Lung (tissue), 12 donors: ENCODE results near the gene FER. TPM values are rescaled to one million over a fixed set of nuclear protein-coding genes. Genes with fewer than 3 reads are reported as not detected.

Source experiments
- ATAC-seq: fragments of 200-7000 bp; cut with Tn5 transposase; one replicate; pipeline ENCODE4 v1.9.1; 2020; ENCODE audit warnings: moderate number of reproducible peaks; ENCODE audit not compliant: insufficient read depth, low FRiP score
- DNase-seq, 3 donors: peaks; one replicate each; pipeline ENCODE4 v3.0.0-alpha.2; 2013 to 2017
- H3K27ac ChIP-seq, 2 donors: one replicate each; pipeline ENCODE4 v1.5.1; 2013; ENCODE audit warnings: mild to moderate bottlenecking in 2 of 2, moderate library complexity in 2 of 2, control low read depth in 1 of 2, inconsistent platforms in 1 of 2, low read depth in 1 of 2, low read length in 1 of 2
- H3K27me3 ChIP-seq, 3 donors: one replicate each; pipeline ENCODE4 v1.5.1; 2013; ENCODE audit warnings: low read length in 2 of 3; ENCODE audit not compliant: control insufficient read depth in 3 of 3, insufficient read depth in 3 of 3
- H3K36me3 ChIP-seq, 4 donors: one replicate each; pipeline ENCODE4 v1.5.1; 2013; ENCODE audit warnings: low read length in 4 of 4, mild to moderate bottlenecking in 1 of 4, moderate library complexity in 1 of 4; ENCODE audit not compliant: control insufficient read depth in 4 of 4, insufficient read depth in 4 of 4
- H3K4me1 ChIP-seq, 5 donors: one replicate each; pipeline ENCODE4 v1.5.1; 2013; ENCODE audit warnings: low read length in 5 of 5, mild to moderate bottlenecking in 2 of 5, moderate library complexity in 1 of 5; ENCODE audit not compliant: control insufficient read depth in 5 of 5, insufficient read depth in 5 of 5
- H3K4me3 ChIP-seq: one replicate; pipeline ENCODE4 v1.5.1; 2013; ENCODE audit warnings: mild to moderate bottlenecking, control low read depth, moderate library complexity
- H3K9ac ChIP-seq, 2 donors: one replicate each; pipeline ENCODE4 v1.5.1; 2013; ENCODE audit warnings: low read length in 2 of 2, control low read depth in 1 of 2; ENCODE audit not compliant: insufficient read depth in 1 of 2
- H3K9me3 ChIP-seq, 4 donors: one replicate each; pipeline ENCODE4 v1.5.1; 2013; ENCODE audit warnings: low read length in 3 of 4, mild to moderate bottlenecking in 1 of 4, moderate library complexity in 1 of 4; ENCODE audit not compliant: control insufficient read depth in 4 of 4, insufficient read depth in 3 of 4
- CTCF ChIP-seq: IDR thresholded peaks from 2 replicates; pipeline ENCODE4 v1.5.1; 2012; ENCODE audit warnings: mild to moderate bottlenecking; ENCODE audit errors: control extremely low read depth, extremely low read depth
- WGBS, 2 donors: extraction: QIAGEN DNeasy Blood & Tissue Kit; methylation state at CpG; one replicate each; pipeline ENCODE4 v1.1.7; 2013; 5-methylcytosine and 5-hydroxymethylcytosine counted together
- polyA plus RNA-seq, 2 donors: library from polyadenylated mRNA; stranded (reverse); fragments of 200-250 nt; gene quantifications; one replicate each; pipeline ENCODE4 v1.2.1, GENCODE V29; 2013
- total RNA-seq, 2 donors: library from RNA; depleted of rRNA in 1 of 2; stranded (reverse); fragments of >200 nt in 1 of 2; gene quantifications; one replicate each; pipeline ENCODE4 v1.2.1, GENCODE V29; 2014 to 2021
- donor health status: control.
- donor health status: control.
- donor health status: Bipolar disorder and iron deficiency.
- donor health status: healthy.
- donor health status: DM: yes; HTN: yes; CAD: no.

The FER gene
- total and polyA plus RNA-seq, 4 donors = 2.6 to 88.6 (median 12.2) TPM

- H3K27ac ChIP-seq = no peak overlapping the region
- DNase-seq = no peak
- no peak overlapping the region for H3K4me3 ChIP-seq
- 98% methylated on average over 2 of the region's 2 CpGs for WGBS, 2 donors
- H3K9me3 ChIP-seq = no peaks in the 10 kb centered on the region
- no peaks in the 10 kb centered on the region for H3K27me3 ChIP-seq
- ATAC-seq = no peak
- H3K9ac ChIP-seq = no peak overlapping the region
- no peaks in the 10 kb centered on the region for H3K36me3 ChIP-seq
- H3K4me1 ChIP-seq = peaks cover 0 to 2% (median 0%) of the 10 kb centered on the region in 5 donors
- no peak for TF ChIP-seq CTCF
Observed at GRCh38 chr5:109164001-109164400, 416.3 kb downstream of the FER start.

- Histone ChIP-seq H3K4me1 (no peaks in the 10 kb centered on the region), H3K9me3 (no peaks in the 10 kb centered on the region), H3K27me3 (no peaks in the 10 kb centered on the region), H3K36me3 (no peaks in the 10 kb centered on the region), H3K27ac (no peak overlapping the region), H3K4me3 (no peak overlapping the region), H3K9ac (no peak overlapping the region)
- TF ChIP-seq CTCF = no peak
- ATAC-seq = no peak
- DNase-seq = no peak
Observed at GRCh38 chr5:109167586-109167985, 419.9 kb downstream of the FER start.

- ATAC-seq = no peak
Observed at GRCh38 chr5:109168151-109168550, 420.5 kb downstream of the FER start.

More at GRCh38 chr5:109168151-109168550, 420.5 kb downstream of the FER start:
- WGBS, 2 donors = 92 to 94% methylated on average over 3 of the region's 3 CpGs
- no peak for DNase-seq
- Histone ChIP-seq H3K27ac (no peak overlapping the region), H3K9ac (no peak overlapping the region), H3K4me1 (no peaks in the 10 kb centered on the region), H3K27me3 (no peaks in the 10 kb centered on the region), H3K36me3 (no peaks in the 10 kb centered on the region), H3K4me3 (no peak overlapping the region), H3K9me3 (no peaks in the 10 kb centered on the region)
- no peak for TF ChIP-seq CTCF
